ENCODE measurements around the gene GEMIN5.

DNA sequence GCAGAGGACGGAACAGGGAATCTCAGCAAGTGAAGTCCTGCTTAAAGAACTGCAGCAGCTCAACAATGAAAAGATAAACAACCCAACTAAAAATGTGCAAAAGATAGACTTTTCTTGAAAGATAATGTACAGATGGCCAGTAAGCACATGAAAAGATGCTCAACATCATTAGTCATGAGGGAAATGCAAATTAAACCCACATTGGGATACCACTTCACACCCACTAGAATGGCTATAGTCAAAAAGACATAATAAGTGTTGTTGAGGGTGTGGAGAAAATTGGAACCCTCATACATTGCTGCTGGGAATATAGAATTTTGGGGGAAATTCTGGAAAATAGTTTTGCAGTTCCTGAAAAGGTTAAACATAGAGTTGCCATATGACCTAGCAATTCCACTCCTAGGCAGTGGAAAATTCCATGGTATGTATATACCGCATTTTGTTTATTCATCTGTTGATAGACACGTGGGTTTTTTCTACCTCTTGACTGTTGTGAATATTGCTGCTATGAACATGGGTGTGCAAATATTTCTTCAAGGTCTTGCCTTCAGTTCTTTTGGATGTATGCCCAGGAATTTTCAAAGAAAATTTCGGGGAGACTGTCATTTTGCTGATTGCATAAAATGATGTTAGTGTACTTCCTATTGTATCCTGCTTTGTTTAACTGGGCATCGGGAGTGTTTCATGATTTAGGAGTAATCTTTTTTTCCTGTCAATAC lies 72.4 kb downstream of the GEMIN5 start:
- TF ChIP-seq RNF2 (IDR thresholded peaks at IDR 0.05; ENCODE audit: borderline replicate concordance, low read depth, low read length, missing control alignments, poor library complexity, severe bottlenecking) (no peak), MAX (IDR thresholded peaks at IDR 0.05) (no peak), SP4 (IDR thresholded peaks at IDR 0.05; ENCODE audit: low read length) (no peak), BACH1 (IDR thresholded peaks at IDR 0.05; ENCODE audit: low read length) (no peak), SRF (IDR thresholded peaks at IDR 0.05; ENCODE audit: low read depth, low read length) (no peak), CHD2 (IDR thresholded peaks at IDR 0.05; ENCODE audit: low read length) (no peak)
- TF ChIP-seq, protein P1, sequence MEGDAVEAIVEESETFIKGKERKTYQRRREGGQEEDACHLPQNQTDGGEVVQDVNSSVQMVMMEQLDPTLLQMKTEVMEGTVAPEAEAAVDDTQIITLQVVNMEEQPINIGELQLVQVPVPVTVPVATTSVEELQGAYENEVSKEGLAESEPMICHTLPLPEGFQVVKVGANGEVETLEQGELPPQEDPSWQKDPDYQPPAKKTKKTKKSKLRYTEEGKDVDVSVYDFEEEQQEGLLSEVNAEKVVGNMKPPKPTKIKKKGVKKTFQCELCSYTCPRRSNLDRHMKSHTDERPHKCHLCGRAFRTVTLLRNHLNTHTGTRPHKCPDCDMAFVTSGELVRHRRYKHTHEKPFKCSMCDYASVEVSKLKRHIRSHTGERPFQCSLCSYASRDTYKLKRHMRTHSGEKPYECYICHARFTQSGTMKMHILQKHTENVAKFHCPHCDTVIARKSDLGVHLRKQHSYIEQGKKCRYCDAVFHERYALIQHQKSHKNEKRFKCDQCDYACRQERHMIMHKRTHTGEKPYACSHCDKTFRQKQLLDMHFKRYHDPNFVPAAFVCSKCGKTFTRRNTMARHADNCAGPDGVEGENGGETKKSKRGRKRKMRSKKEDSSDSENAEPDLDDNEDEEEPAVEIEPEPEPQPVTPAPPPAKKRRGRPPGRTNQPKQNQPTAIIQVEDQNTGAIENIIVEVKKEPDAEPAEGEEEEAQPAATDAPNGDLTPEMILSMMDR (IDR thresholded peaks at IDR 0.05; ENCODE audit: control extremely low read depth in 1 of 3, insufficient read depth in 1 of 3, low read depth in 1 of 3, low read length in 3 of 3), result no peak

All from H1 (cell line).